Ascending aorta (tissue), 2 donors: Measurements from ENCODE around the gene SMAP1. TPM values are rescaled to one million over a fixed set of nuclear protein-coding genes. Genes with fewer than 3 reads are reported as not detected.

Experiments
- DNase-seq, 2 donors: peaks; one replicate each; pipeline ENCODE4 v3.0.0-alpha.2; 2019; ENCODE audit warnings: low spot score in 2 of 2
- H3K27ac ChIP-seq, 2 donors: fragments of 200-600 bp; sonication (generic); one replicate each; pipeline ENCODE4 v1.5.1; 2016 to 2017; ENCODE audit warnings: mild to moderate bottlenecking in 1 of 2
- H3K27me3 ChIP-seq: fragments of 200-600 bp; sonication (generic); one replicate; pipeline ENCODE4 v1.5.1; 2017
- H3K36me3 ChIP-seq, 2 donors: fragments of 200-600 bp; sonication (generic); one replicate each; pipeline ENCODE4 v1.5.1; 2016
- H3K4me1 ChIP-seq, 2 donors: fragments of 200-600 bp; sonication (generic); one replicate each; pipeline ENCODE4 v1.5.1; 2016 to 2017; ENCODE audit warnings: mild to moderate bottlenecking in 1 of 2
- H3K4me3 ChIP-seq, 2 donors: fragments of 200-600 bp; sonication (generic); one replicate each; pipeline ENCODE4 v1.5.1; 2016 to 2017; ENCODE audit warnings: mild to moderate bottlenecking in 1 of 2
- H3K9me3 ChIP-seq, 2 donors: fragments of 200-600 bp; sonication (generic); one replicate each; pipeline ENCODE4 v1.5.1; 2016
- intact Hi-C: fragments of 100-400 bp; cut with DNase I; formaldehyde crosslinking; loops from one replicate; pipeline ENCODE4 v1.15.1; 2023
- total RNA-seq: library from RNA; depleted of rRNA; stranded (reverse); fragments of >200 nt; gene quantifications from one replicate; pipeline ENCODE4 v1.1.0, GENCODE V29; 2016
- TF ChIP-seq, protein P1 (sequence below), 3 experiments: fragments of 200-600 bp in 2 of 3; fragments of 450-650 bp in 1 of 3; sonication (generic) in 2 of 3; IDR thresholded peaks; one replicate each; pipeline ENCODE4 v1.5.1; 2016 to 2019; ENCODE audit warnings: antibody characterized with exemption in 3 of 3, mild to moderate bottlenecking in 1 of 3, moderate library complexity in 1 of 3

SMAP1 gene
- total RNA-seq, 1 donor from 2014 or later: 13.2 TPM

DNA sequence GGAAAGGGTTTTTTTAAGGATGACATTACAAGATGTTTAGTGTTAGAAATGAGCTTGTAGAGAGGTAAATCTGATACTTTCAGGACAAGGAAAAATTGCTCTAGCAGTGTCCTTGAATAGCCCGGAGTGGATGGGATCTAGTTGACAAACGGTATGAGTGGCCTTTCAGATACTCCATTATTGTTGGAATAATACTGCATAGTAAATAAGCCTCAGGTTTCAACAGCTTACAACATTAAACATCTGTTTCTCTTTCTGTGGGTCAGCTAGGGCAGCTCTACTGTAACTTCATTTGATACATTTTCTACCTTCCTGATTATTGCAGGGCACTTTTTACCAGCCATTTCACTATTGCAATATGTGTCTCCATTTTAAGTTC lies 171.2 kb downstream of the SMAP1 start:
- intact Hi-C loops: no loop called here
- Histone ChIP-seq H3K4me1 (peaks cover 0 to 5% of the 10 kb centered on the region in 2 donors), H3K4me3 (no peak overlapping the region), H3K36me3 (no peaks in the 10 kb centered on the region), H3K27me3 (no peaks in the 10 kb centered on the region), H3K27ac (no peak overlapping the region), H3K9me3 (no peaks in the 10 kb centered on the region)
- no peak for DNase-seq
- TF ChIP-seq, protein P1, sequence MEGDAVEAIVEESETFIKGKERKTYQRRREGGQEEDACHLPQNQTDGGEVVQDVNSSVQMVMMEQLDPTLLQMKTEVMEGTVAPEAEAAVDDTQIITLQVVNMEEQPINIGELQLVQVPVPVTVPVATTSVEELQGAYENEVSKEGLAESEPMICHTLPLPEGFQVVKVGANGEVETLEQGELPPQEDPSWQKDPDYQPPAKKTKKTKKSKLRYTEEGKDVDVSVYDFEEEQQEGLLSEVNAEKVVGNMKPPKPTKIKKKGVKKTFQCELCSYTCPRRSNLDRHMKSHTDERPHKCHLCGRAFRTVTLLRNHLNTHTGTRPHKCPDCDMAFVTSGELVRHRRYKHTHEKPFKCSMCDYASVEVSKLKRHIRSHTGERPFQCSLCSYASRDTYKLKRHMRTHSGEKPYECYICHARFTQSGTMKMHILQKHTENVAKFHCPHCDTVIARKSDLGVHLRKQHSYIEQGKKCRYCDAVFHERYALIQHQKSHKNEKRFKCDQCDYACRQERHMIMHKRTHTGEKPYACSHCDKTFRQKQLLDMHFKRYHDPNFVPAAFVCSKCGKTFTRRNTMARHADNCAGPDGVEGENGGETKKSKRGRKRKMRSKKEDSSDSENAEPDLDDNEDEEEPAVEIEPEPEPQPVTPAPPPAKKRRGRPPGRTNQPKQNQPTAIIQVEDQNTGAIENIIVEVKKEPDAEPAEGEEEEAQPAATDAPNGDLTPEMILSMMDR (IDR thresholded peaks at IDR 0.05): no peak

DNA sequence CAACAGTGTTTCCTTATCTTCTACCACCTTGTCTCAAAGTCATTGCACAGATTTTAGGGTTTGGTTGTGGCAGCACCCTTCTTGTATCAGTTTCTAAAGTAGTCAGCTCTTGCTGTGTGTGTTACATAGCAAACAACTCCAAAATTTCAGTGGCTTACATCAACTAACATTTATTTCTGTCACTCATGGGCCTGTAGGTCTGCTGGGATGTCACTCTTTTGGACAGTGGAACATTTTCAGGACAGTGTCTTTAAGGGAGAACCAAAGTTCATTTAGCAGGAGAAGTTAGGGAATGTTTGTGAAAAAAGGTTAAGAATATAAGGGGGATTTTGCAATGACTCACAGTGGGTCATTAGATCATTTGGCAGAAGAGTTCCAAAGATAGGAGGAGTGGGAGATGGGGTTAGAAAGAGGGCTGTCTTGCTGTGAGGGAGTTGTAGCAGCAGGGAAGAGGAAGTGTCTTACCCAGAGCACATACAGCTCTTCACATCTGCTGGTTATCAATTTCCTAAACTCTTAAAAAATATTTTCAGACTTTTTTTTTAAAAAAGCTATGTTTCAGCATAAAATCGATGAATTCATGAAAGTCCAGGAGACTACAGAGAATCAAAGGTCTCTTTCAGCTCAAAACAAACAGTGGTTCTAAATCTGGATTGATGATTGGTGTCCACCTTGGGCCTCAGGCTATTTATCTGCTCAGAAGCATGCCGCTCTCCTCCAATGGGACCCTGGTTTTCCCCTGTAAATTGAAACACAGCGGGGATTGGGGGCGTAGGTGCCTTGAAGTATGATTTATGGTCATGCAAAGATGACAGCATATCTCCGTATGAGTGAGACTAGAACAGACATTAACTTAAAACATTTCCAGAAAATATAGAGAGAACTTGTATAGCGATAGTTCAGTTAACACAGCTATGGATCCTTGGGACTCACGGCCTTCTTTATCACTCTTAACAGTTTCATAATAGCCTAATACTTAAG lies 171.9 kb downstream of the SMAP1 start:
- Histone ChIP-seq H3K4me1 (peaks cover 0 to 1% of the 10 kb centered on the region in 2 donors), H3K9me3 (no peaks in the 10 kb centered on the region), H3K27ac (no peak overlapping the region), H3K4me3 (no peak overlapping the region), H3K36me3 (no peaks in the 10 kb centered on the region), H3K27me3 (no peaks in the 10 kb centered on the region)
- intact Hi-C loops: no loop called here
- DNase-seq: no peak
- TF ChIP-seq, protein P1 (IDR thresholded peaks at IDR 0.05): no peak

GRCh38 chr6:70841112-70841511 lies 173.4 kb downstream of the SMAP1 start:
- H3K9me3 ChIP-seq: no peaks in the 10 kb centered on the region
- peaks cover 0 to 6% of the 10 kb centered on the region in 2 donors for H3K36me3 ChIP-seq
- no peaks in the 10 kb centered on the region for H3K4me1 ChIP-seq
- no peaks in the 10 kb centered on the region for H3K27me3 ChIP-seq
- H3K27ac ChIP-seq: no peak overlapping the region
- H3K4me3 ChIP-seq: no peak overlapping the region
- no peak for DNase-seq
- TF ChIP-seq, protein P1 (IDR thresholded peaks at IDR 0.05): no peak
- intact Hi-C loops: no loop called here

DNA sequence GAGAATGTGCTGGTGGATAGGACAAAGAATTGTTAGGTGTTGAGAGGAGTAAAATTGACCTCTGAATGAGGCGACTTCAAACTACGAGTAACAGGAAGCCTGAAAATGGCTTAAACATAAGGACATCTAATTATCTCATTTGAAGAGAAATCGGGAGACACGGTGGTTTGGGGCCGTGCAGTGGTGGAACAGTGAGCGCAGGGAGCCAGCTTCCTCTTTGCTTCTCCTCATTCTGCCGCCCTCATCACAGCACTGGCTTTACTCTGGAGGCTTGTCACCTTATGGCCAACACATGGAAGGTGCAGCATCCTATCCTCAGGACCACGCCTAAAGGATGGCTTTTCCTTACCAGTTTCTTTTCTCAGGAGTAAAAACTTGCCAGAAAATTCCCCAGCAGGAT lies 174.9 kb downstream of the SMAP1 start:
- H3K4me1 ChIP-seq: no peaks in the 10 kb centered on the region

DNA sequence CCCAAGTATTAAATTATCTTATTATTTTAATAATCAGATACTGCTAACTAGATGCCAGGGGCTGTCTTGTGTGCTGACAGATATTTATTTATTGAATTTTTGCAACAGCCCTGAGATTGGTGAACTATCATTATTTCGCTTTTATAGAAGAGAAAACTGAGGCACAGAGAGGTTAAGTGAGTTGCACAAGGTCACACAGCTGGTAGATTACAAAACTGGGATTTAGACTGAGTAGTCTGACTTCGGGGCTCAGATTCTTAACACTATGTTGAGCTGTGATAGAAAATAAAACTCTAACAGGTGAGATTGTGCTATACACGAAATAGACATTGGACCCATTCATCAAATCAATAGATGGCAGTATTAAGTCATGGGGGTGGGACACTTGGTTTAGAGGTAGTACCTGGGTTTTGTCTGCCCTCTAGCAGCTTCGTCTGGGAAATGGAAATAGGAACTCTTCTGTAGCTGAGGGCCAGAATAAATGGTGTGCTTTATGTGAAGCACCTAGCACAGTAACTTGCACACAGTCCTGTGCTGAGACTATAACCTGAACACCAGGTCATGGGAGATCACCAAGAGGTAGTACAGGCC lies 175.7 kb downstream of the SMAP1 start:
- no peaks in the 10 kb centered on the region for H3K9me3 ChIP-seq
- H3K27me3 ChIP-seq: no peaks in the 10 kb centered on the region
- H3K4me1 ChIP-seq: no peaks in the 10 kb centered on the region
- peaks cover 0 to 6% of the 10 kb centered on the region in 2 donors for H3K36me3 ChIP-seq
- TF ChIP-seq, protein P1 (IDR thresholded peaks at IDR 0.05): no peak
- no peak for DNase-seq
- no peak overlapping the region for H3K27ac ChIP-seq
- intact Hi-C loops: no loop called here
- H3K4me3 ChIP-seq: no peak overlapping the region

More for the DNA sequence above, 174.9 kb downstream of the SMAP1 start:
- no peak for DNase-seq
- Histone ChIP-seq H3K4me3 (no peak overlapping the region), H3K36me3 (peaks cover 0 to 6% of the 10 kb centered on the region in 2 donors), H3K27ac (no peak overlapping the region), H3K27me3 (no peaks in the 10 kb centered on the region), H3K9me3 (no peaks in the 10 kb centered on the region)
- intact Hi-C loops: no loop called here
- TF ChIP-seq, protein P1 (IDR thresholded peaks at IDR 0.05): no peak
